ENCODE results near the gene ZNF205.
A peak's percentile ranks its signal among the peaks of the same experiment; 100 is the strongest.
"Not testable (repeated sequence)": the region's sequence is repeated elsewhere in the genome, so short reads cannot be mapped to it uniquely, and the experiment has no call there.

ZNF205 gene

DNA sequence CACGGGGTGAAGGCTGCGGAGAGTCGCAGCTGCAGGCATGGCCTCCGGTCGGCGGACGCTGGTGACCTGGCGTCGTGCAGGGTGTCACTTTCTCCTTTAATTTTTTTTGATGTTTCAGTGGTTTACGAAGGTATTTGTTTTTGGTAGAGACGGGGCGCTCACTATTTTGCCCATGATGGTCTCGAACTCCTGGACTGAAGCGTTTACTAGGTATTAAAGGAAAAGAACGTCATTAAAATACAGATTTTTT, 39.6 kb downstream of the ZNF205 start:
- no peak for DNase-seq

DNA sequence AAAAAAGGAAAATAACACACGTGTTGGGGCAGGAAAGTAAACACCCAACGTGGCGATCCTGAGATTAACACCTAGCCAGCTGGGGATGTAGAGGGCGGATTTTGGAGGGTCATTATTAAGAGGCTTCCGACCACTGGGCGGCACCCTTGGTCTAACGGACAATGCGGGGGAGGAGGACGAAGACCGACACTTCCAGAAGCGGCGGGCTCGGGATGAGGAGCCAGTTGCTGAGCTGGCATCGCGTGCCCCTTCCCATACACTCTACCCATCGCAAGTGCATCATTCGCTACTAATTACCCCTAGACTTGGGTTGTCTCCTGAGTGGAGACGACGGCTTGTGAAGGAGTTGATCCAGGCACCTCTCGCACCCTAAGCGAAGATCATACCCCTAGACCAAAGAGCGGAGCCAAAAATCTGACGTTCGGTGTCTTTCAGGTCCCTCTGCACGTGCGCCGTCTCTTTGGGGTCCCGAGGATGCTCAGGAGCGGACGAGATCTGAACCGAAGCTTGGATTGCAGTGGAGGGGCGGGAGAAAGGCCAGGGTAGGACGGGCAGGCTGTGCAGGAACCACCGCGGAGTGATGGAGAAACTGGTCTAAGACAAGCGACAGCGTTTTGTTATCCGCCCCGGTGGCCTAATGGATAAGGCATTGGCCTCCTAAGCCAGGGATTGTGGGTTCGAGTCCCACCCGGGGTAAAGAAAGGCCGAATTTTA, 40.0 kb downstream of the ZNF205 start:
- peak; percentile 55 for DNase-seq

DNA sequence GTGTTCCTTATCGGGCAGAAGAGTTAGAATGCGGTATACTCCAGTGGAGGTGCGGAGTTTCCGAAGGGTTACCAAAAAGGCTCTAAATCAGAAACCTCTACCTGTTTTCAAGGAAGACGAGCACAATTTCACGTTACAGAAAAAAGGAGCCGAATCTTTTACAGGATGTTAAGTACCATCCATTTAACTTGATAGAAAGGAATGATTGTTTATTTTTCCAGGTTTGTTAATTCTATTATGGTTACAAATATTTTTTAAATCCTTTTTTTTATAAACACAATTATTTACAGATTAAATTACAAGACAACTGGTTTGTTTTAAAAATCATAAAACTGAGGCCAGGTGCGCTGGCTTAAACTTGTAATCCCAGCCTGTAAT, 40.6 kb downstream of the ZNF205 start:
- DNase-seq = no peak

DNA sequence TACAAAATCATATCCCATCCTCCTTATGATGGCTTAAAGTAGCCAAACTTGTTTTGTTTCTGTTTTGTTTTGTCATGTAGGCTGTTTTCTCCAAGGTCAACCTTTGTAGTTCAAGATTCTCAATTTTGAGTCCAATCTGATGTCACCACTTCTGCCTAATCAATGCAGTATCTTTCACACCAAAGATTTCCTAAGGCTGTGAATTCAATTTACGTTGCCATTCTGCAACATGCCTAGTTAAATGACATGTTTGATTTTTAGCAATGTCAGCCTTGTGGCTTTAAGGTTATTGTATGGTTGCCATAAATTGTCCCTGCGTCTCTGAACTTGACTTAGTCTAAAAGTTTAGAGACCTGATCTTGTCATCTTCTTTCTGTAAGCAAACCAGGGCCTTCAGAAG, 42.8 kb downstream of the ZNF205 start:
- no peak for DNase-seq

DNA sequence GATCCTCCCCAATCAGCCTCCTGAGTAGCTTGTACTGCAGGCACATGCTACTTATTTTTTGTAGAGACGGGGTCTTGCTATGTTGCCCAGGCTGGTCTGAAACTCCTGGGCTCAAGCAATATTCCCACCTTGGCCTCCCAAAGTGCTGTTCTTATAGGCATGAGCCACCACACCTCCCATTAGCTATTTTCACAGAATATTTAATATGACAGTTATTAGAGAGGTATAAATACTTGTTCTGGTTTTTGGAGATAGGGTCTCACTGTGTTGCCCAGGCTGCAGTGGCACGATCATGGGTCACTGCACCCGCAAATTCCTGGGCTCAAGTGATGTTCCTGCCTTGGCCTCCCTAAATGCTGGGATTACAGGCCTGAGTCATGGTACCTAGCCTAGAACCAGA, 43.6 kb downstream of the ZNF205 start:
- no peak for DNase-seq

GRCh38 chr16:3157229-3158025, 45.0 kb downstream of the ZNF205 start:
- peak; percentile 96 for DNase-seq

DNA sequence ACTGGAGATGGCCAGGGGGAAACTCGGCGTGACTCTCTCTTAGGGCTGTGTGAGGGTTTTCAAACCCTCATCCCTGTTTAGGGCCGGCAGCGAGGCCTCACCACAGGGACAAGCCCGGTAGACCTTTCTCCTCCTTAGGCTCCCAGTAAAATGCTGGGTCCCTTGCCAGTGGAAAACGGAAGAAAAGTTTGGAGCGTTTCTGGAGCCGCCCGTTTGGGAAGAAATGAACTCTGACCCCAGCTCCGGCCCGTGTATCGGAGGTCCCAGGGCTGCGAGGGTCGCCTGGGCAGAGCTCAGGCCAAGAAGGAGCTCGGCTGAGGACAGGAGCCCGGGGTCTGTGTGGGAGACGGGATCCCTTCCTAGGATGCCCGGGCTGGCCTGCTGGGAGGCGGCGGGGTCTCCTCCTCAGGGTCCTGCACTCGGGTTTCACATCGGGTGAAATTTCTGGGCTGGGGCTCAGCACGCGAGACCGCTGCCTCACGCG, 45.7 kb downstream of the ZNF205 start:
- no peak for DNase-seq

DNA sequence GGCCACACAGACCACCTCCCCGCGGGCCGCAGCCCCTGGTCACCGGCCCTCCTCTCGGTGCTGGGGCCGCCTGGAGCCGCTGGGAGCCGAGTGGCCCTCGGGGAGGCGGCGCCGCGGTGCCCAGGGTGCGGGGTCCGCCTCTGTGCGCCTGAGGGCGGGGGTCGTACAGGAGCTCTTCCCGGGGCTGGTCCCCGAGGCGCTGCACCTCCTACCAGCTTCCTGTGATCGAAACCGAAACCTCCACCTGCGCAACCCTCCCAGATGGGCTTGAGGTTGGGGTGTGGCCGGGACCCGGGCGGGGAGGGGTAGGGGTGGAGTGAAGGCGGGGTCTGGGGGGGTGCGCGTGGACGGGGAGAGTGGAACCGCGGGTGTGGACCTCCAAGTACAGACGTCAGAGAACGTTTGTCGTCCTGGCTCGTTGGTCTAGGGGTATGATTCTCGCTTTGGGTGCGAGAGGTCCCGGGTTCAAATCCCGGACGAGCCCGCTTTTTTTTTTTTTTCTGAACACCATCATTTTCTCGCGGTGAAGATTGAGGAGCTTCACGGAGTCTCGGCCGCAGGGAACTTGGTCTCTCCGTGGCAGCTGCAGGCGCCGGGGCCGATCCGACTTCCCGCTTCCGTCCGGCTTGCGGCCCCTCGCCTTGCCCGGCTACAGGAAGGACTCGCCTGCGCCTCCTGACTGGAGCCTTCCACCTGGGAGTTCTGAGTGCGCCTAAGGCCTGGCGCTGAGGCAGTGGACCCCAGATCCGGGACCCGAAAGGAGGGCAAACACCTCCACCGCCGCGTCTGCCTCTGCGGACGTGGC, 46.3 kb downstream of the ZNF205 start:
- peak; percentile 89 for DNase-seq

DNA sequence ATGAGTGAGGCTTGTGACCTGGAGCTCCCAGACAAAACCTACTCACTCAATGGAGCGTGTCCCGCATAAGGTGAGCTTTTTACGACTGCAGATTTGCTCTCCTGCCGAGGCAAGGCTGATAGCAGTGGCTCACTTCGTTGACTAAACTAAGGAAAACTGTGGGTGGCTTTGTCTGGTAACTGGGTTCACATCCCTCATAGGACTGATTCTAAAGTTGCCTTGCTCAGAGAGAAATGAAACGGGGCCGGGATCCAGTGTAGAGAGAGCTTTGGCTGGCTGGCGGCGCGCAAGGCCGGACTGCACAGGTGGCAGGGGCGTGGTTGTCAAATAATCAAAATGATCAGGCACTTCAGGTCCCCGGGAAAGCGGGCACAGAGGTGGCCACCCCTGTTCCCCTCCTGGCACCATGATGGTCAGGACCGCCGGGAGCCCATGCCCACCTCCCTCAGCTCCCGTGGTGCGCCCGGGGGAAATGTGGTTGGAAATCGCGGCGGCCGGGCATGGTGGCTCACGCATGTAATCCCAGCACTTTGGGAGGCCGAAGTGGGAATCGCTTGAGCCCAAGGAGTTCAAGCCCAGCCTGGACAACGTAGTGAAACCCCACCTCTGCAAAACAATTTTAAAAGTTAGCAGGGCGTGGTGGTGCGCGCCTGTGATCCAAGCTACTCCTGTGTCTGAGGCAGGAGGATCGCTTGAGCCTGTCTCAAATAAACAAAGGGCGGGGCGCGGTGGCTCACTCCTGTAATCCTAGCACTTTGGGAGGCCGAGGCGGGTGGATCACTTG, 49.0 kb downstream of the ZNF205 start:
- no peak for DNase-seq

DNA sequence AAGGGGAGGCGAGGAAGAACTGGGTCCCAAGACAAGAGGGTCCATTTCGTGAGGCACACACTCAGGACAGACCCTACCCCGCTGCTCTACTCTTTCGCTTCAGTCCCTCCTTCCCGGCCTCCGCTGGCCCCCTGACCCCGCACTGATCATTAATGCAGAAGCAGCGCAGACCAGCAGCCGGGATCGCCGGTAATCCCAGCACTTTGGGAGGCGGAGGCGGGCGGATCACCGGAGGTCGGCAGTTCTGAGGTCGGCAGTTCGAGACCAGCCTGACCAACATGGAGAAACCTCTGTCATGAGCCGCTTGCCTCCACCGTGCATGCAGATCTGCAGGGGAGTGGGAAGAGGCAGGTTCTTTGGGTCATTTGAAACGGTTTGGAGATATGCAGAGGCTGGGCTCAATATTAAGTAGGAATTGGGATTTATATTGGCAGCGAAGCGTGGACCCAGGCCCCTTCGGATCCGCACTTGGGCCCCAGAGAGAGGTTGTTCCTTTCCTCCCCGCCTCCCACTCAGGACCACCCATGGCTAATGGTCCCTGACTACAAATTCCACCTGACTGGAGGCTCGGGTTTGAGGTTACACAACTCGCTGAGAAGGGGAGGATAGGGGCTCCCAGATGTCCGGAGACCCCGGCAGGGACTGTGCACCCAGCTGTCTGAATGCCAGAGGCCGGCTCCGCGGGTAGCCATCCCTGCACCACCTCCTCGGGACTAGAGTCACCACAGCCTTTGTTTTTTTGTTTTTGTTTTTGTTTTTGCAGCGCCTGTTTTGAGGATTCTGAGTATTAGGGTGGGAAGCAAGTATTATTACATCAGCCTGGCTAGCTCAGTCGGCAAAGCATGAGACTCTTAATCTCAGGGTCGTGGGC, 52.0 kb downstream of the ZNF205 start:
- no peak for DNase-seq

- DNase-seq = no peak
Observed at GRCh38 chr16:3165111-3165822, 52.9 kb downstream of the ZNF205 start.

DNA sequence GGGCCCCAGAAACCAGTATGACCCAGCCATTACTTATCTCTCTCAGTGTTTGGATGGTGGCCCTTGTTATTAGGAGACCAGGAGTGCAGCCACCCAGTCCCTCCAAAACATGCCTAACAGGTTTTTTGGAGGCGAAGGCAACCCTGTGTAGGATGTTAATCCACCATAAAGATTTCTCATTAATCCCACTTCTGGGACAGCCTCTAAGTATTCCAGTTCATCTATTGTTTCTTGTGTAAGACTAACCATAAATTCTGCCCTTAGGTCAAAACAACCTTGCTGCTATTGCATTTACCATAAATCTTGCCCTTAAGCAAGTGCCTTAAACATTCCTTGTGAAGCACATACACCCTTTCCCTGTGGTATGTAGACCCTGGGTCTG, 54.1 kb downstream of the ZNF205 start:
- no peak for DNase-seq

DNA sequence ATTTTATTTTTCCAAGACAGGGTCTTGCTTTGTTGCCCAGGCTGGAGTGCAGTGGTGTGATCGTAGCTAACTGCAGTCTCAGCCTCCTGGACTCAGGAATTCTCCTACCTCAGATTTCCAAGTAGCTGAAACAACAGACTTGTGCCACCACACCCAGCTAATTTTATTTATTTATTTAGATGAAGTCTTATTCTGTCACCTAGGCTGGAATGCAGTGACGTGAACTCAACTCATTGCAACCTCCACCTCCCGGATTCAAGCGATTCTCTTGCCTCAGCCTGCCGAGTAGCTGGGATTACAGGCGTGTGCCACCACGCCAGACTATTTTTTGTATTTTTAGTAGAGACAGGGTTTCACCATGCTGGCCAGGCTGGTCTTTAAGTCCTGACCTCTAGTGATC, 56.3 kb downstream of the ZNF205 start:
- DNase-seq = not testable (repeated sequence)
